GM18861 (cell line): ENCODE measurements around the gene PIWIL1.

Source experiments
- ATAC-seq: cut with Tn5 transposase; IDR thresholded peaks from one replicate; pipeline ENCODE4 v1.9.1; 2021; ENCODE audit not compliant: unreplicated experiment

The PIWIL1 gene

DNA sequence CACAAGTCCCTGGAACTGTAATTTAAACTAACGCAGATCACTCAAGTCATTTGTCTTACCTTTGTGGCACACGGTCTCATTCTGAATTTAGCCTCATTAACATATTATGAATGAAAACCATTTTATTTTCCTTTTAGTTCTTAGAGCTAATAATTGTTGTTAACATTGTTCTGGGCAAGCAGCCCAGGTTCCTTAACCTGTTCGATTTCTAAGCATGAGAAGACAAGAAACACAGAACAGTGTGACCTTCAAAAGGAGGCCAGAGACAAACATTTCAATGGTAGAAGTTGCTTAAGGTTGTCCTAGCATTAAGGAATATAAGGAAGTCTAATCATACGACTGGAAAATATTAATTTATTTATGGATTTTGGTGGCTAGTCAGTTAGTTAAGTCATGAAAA lies 35.2 kb downstream of the PIWIL1 start:
- no peak for ATAC-seq

GRCh38 chr12:130374083-130374482 lies 36.4 kb downstream of the PIWIL1 start:
- ATAC-seq: no peak

DNA sequence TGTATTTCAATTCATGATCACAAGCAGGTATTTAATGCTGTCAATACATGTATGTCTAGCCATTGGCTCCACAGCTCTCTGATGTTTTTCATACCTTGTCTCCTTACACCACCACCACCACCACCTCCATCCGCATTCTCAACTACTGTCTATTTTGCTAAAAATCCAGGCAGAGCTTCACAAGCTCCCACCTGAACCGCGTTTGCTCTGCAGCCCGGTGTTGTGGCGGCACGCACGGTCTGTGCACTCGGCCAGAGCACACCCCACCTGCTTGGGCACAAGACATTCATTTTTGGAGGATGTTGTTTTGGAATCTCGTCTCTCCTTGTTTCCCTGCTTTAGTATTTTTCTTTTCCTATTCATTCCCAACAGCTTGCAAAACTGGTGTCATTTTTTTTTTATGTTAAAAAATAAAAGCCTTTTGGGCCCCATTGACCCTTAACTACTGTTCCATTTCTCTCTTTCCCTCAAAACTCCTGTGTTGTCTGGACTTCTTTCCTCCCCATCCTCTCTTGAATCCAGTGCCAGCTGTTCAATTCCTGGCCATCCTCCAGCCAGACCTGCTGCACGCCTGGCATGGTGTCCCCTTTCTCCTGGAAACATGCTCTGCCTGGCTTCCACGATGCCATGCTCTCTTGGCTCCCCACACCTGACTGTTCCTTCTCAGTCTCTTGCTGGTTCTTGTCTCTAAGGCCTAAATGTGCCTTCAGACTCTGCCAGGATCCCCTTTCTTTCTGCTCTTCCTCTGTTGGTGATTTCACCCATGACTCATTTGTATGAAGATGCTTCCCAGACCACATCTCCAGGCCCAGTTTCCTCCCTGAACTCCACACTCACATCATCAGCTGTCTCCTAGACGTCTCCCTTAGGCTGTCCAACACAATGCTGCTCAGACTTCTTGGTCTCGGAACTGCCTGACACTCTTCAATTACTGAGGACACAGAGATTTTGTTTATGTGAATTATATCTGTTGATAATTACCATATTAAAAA lies 37.9 kb downstream of the PIWIL1 start:
- ATAC-seq: no peak

- ATAC-seq: no peak
These were observed 45.1 kb downstream of the PIWIL1 start for GRCh38 chr12:130382818-130383217.

- ATAC-seq: no peak
These were observed 46.5 kb downstream of the PIWIL1 start for GRCh38 chr12:130384234-130384633.

DNA sequence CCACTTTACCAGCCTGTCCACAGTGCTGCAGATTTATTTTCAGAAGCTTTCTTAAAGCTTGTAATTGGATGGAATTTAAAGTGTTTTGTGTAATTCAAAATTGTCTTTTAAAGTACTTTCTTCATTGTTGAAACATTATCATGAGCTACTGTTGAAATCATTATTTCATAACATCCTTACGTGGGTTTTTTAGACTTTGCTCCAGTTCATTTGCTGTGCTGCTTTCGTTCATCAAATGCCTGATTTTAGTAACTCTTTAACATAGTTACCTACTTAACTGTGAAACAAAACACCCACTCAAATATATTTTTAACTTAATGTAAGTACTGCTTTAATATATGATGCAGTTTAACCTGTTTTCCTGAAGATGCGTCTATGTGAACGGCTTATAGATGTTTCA lies 47.5 kb downstream of the PIWIL1 start:
- ATAC-seq: no peak

DNA sequence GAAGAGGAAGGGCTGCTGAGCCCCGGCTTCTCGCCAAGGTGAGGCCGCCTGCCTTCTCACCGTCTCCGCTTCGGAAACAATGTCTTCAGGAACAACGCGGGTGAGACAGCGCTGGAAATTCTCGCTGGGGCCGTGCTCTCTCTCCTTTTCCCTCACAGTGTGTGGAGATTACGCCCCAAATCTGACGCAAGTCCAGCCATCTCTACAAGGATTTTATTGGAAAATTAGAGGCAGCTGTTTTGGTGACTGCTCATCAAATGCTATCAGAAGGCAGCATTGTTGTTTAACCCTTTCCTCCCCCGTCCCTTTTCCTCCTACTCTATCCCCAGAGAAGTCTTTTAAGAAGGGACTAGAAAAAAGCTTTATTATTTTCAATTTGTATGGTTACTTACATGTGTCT lies 53.5 kb downstream of the PIWIL1 start:
- ATAC-seq: no peak

GRCh38 chr12:130394906-130395305 lies 57.2 kb downstream of the PIWIL1 start:
- ATAC-seq: no peak

GRCh38 chr12:130396667-130397066 lies 59.0 kb downstream of the PIWIL1 start:
- ATAC-seq: no peak

GRCh38 chr12:130398100-130398848 lies 60.6 kb downstream of the PIWIL1 start:
- ATAC-seq: no peak

DNA sequence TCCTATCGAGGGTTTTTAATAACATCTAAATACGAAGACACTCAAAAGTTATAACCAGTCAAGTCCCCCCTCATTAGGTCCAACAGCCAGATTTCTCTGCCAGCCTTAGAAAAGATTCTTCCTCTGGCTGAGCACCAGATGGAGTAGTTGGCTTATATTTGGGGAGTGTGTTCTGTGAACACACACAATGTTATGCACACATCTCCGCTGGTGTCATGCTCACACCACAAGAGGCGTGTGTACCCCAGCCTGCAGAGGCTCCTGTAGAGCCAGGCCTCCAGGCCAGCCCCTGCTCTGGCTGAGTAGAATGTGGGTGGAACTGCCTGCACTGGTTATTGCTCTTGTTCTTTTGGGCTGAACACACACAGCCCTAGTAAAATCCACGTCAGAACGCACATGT lies 64.0 kb downstream of the PIWIL1 start:
- ATAC-seq: no peak

DNA sequence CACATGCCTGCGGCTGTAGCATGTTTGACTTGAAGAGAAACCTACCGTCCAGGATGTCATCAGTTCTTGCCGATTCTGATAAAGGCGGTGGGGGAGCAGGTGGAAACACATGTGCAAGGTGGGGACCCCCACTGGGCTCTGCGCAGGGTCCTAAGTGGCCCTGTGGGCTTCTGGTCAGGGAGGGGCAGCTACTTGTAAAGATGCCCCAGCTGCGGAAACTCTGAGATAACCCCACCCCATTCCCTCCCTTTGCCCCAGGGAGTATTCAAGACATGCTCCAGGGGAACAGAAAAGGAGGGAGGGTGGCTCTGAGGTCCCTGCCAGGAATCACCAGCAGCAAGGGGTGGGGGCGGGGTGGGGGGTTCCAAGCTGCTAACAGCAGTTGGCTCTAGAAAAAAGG lies 67.6 kb downstream of the PIWIL1 start:
- ATAC-seq: no peak

GRCh38 chr12:130412384-130412783 lies 74.7 kb downstream of the PIWIL1 start:
- no peak for ATAC-seq

DNA sequence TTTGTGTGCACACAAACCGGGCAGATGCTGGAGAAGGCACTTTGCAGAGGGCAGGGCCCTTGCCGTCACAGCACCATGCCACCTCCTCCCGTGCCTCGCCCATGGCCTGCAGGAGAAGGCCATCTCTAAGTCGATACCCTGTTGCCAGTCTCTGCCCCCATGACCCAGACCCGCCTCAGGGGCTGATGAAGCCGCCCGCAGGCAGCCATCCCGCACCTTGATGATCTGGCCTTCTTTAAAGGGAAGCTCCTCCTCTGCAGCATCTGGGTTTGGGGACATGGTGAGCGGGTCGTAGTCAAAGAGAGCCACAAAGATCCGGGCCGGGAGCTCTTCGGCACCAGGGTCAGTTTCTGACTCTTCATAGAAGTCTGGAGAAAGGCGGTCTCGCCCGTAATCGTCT lies 76.2 kb downstream of the PIWIL1 start:
- no peak for ATAC-seq

DNA sequence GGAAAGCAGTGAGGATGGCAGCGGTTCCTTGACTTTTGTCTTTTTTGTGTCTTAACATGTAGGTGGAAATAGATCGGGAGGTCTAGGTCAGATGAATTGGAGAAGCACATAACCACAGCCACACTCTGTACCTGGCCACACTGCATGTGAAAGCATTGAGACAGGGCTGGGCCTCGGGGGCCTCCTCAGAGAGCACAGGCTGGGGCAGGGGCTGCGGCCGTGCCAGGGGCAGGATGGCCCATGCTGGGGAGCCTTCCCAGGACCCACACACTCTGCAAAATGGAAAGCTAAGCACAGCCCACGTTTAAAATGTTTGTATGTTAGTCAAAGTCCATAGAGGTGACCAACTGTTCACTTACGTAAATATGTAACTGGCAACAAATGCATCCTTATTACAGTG lies 76.7 kb downstream of the PIWIL1 start:
- ATAC-seq: no peak

DNA sequence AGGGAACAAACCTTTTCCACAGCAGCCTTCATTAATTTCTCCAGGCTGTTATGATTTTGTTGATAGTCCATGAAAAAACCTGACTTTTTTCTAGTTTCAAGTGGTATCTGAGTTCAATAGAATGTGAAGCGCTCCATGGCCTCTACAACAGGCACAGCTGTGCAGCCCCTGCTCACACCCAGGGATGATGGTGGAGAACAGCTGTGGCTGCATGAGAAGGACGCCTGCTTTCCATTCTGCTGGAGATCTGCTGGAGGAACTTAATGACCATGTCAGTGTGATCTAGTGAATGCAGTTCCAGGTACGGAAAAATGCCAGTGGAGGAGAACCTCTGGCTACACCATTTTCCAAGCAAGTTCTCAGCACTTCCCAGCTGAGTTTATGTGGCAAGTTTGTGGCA lies 80.6 kb downstream of the PIWIL1 start:
- ATAC-seq: no peak

GRCh38 chr12:130419116-130419515 lies 81.4 kb downstream of the PIWIL1 start:
- no peak for ATAC-seq

- ATAC-seq: no peak
These were observed 82.4 kb downstream of the PIWIL1 start for GRCh38 chr12:130420071-130420470.

- no peak for ATAC-seq
These were observed 84.2 kb downstream of the PIWIL1 start for GRCh38 chr12:130421896-130422295.
